Progenitor cell of endocrine pancreas (in vitro differentiated cells): ENCODE results near the gene MAML3. TPM values are rescaled to one million over a fixed set of nuclear protein-coding genes. Genes with fewer than 3 reads are reported as not detected.
A peak's percentile ranks its signal among the peaks of the same experiment; 100 is the strongest.

ENCODE experiments used
- DNase-seq: peaks from one replicate; pipeline ENCODE4 v3.0.0; 2021; ENCODE audit warnings: low spot score; ENCODE audit not compliant: unreplicated experiment
- H3K27ac Mint-ChIP-seq: 2 replicates; pipeline ENCODE4 v1.8.0; 2021; ENCODE audit warnings: mild to moderate bottlenecking, moderate library complexity, mixed read lengths
- H3K27me3 Mint-ChIP-seq: 2 replicates; pipeline ENCODE4 v1.8.0; 2021; ENCODE audit warnings: mixed read lengths
- H3K36me3 Mint-ChIP-seq: 2 replicates; pipeline ENCODE4 v1.8.0; 2022; ENCODE audit warnings: mixed read lengths; ENCODE audit not compliant: insufficient read depth
- H3K4me1 Mint-ChIP-seq: 2 replicates; pipeline ENCODE4 v1.8.0; 2021; ENCODE audit warnings: low read depth, mixed read lengths
- H3K4me3 Mint-ChIP-seq: 2 replicates; pipeline ENCODE4 v1.8.0; 2021; ENCODE audit warnings: low read depth, mild to moderate bottlenecking, moderate library complexity, mixed read lengths
- H3K9me3 Mint-ChIP-seq: 2 replicates; pipeline ENCODE4 v1.8.0; 2021; ENCODE audit warnings: low read depth, mixed read lengths
- total RNA-seq: library from RNA; stranded (reverse); gene quantifications from 2 replicates; pipeline ENCODE4 v1.2.1, GENCODE V29; 2021
- TF ChIP-seq, protein P1 (sequence below): fragments of 200-600 bp; sonication (generic); IDR thresholded peaks from one replicate; pipeline ENCODE4 v1.5.0; 2021; ENCODE audit warnings: antibody characterized with exemption, mild to moderate bottlenecking; ENCODE audit not compliant: unreplicated experiment

The MAML3 gene
- total RNA-seq, 1 donor from 2014 or later = 48.5 TPM

DNA sequence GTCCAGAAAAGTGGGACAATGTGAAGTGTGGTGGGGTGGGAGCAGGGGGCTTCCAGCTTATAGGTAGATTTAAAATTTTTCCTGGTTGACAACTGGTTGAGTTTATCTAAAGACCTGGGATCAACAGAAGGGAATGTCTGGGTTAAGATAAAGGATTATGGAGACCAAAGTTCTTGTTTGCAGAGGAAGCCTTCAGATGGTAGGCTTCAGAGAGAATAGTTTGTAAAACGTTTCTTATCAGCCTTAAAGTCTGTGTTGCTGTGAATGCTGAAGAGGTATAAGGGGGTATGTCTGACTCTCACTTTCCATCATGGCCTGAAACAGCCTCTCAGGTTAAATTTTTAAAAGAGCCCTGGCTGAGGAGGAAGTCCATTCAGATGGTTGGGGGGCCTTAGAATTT lies 467.9 kb downstream of the MAML3 start:
- TF ChIP-seq, protein P1, sequence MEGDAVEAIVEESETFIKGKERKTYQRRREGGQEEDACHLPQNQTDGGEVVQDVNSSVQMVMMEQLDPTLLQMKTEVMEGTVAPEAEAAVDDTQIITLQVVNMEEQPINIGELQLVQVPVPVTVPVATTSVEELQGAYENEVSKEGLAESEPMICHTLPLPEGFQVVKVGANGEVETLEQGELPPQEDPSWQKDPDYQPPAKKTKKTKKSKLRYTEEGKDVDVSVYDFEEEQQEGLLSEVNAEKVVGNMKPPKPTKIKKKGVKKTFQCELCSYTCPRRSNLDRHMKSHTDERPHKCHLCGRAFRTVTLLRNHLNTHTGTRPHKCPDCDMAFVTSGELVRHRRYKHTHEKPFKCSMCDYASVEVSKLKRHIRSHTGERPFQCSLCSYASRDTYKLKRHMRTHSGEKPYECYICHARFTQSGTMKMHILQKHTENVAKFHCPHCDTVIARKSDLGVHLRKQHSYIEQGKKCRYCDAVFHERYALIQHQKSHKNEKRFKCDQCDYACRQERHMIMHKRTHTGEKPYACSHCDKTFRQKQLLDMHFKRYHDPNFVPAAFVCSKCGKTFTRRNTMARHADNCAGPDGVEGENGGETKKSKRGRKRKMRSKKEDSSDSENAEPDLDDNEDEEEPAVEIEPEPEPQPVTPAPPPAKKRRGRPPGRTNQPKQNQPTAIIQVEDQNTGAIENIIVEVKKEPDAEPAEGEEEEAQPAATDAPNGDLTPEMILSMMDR = no peak
- peaks cover 22% of the 10 kb centered on the region for H3K9me3 Mint-ChIP-seq
- H3K27me3 Mint-ChIP-seq = no peaks in the 10 kb centered on the region
- no peak overlapping the region for H3K4me3 Mint-ChIP-seq
- H3K36me3 Mint-ChIP-seq = peaks cover 46% of the 10 kb centered on the region
- DNase-seq = no peak
- peak overlapping the region; percentile 67 for H3K27ac Mint-ChIP-seq
- peaks cover 30% of the 10 kb centered on the region for H3K4me1 Mint-ChIP-seq

DNA sequence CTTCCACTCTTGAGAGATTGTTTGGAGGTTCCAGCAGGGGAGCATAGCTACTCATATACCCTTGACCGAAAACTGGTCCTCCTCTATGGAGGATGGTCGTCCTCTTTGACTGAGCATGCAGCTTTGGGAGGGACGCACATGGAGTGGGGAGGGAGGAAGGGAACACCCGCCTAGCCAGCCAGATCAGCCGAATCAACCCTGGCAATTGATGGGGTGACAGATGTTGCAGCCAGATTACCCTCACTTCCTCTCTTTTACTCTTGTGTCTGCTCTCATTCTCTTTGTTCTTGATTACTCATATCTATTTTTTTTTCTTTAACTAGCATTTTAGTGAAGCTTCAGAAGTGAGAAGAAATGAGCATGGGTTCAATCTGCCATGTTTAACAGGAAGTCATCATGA lies 468.8 kb downstream of the MAML3 start:
- TF ChIP-seq, protein P1 = no peak
- no peaks in the 10 kb centered on the region for H3K27me3 Mint-ChIP-seq
- H3K36me3 Mint-ChIP-seq = peaks cover 50% of the 10 kb centered on the region
- H3K4me1 Mint-ChIP-seq = peaks cover 24% of the 10 kb centered on the region
- no peak for DNase-seq
- no peak overlapping the region for H3K4me3 Mint-ChIP-seq
- H3K9me3 Mint-ChIP-seq = peaks cover 22% of the 10 kb centered on the region
- H3K27ac Mint-ChIP-seq = no peak overlapping the region

- H3K36me3 Mint-ChIP-seq = peaks cover 57% of the 10 kb centered on the region
- H3K9me3 Mint-ChIP-seq = peaks cover 23% of the 10 kb centered on the region
- H3K27ac Mint-ChIP-seq = no peak overlapping the region
- no peak overlapping the region for H3K4me3 Mint-ChIP-seq
- H3K4me1 Mint-ChIP-seq = peaks cover 25% of the 10 kb centered on the region
- no peaks in the 10 kb centered on the region for H3K27me3 Mint-ChIP-seq
- no peak for DNase-seq
- TF ChIP-seq, protein P1 = no peak
Observed at GRCh38 chr4:139684351-139684750, 469.6 kb downstream of the MAML3 start.

DNA sequence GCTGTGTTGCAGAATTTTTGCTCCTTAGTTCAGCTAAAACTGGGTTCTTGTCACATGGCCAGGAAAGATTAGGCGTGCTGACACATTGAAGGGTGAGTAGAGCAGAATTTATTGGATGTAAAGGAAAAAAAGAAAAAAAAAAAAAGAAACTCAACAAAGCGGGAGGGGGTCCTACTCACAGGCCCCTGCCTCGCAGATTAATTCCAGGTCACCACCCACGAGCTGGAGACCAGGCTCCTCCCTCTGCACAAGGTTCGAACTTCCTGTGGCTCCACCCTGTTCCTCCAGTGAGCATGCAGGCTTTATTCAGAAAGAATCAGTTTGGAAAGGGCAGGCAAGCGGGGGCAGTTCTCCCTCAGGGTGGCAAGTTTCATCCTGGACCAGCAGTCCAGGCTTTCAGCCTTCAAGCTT lies 471.2 kb downstream of the MAML3 start:
- TF ChIP-seq, protein P1 = no peak
- no peak for DNase-seq
- Mint-ChIP-seq H3K4me1 (peaks cover 24% of the 10 kb centered on the region), H3K9me3 (peaks cover 37% of the 10 kb centered on the region), H3K27ac (no peak overlapping the region), H3K36me3 (peaks cover 72% of the 10 kb centered on the region), H3K27me3 (no peaks in the 10 kb centered on the region), H3K4me3 (no peak overlapping the region)

DNA sequence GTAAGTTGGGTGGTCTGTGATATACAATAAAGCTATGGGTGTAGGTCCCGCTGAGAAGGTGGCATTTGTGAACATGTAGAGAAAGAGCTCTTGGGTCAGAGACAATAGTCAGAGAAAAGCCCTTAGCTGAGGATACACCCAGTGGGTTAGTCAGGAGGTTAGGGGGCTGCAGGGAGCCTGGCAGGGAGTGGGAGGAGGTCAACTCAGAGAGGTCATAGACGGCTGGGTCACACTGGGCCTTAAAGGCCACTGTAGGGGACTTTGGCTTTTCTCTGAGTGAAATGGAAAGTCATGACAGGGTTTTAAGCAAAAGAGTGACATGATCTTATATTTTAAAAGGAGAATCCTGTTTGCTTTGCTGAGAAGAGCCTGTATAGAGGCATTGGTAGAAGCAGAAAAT lies 471.7 kb downstream of the MAML3 start:
- Mint-ChIP-seq H3K9me3 (peaks cover 37% of the 10 kb centered on the region), H3K27ac (peak overlapping the region; percentile 80), H3K27me3 (no peaks in the 10 kb centered on the region), H3K36me3 (peaks cover 75% of the 10 kb centered on the region), H3K4me3 (no peak overlapping the region), H3K4me1 (peaks cover 22% of the 10 kb centered on the region)
- no peak for DNase-seq
- TF ChIP-seq, protein P1 = no peak
